HG02623 (cell line): ENCODE data around the gene MCCC1.
"Not testable (repeated sequence)": the region's sequence is repeated elsewhere in the genome, so short reads cannot be mapped to it uniquely, and the experiment has no call there.

ENCODE experiments used
- ATAC-seq: cut with Tn5 transposase; IDR thresholded peaks from one replicate; pipeline ENCODE4 v1.9.1; 2021; ENCODE audit warnings: moderate library complexity; ENCODE audit not compliant: unreplicated experiment

The MCCC1 gene

DNA sequence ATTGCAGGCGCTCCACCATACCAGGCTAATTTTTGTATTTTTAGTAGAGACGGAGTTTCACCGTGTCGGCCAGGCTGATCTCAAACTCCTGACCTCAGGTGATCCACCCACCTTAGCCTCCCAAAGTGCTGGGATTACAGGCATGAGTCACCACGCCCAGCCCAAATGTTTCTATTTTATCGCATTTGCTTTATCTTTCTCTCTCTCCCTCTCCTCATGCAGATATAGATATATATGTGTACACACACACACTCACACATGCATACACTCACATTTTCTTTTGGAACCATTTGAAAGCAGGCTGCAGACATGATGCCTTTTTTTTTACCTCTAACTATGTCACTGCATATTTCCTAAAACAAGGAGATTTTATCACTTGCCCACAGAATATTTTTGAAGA is 7.3 kb upstream of the MCCC1 start:
- no peak for ATAC-seq

DNA sequence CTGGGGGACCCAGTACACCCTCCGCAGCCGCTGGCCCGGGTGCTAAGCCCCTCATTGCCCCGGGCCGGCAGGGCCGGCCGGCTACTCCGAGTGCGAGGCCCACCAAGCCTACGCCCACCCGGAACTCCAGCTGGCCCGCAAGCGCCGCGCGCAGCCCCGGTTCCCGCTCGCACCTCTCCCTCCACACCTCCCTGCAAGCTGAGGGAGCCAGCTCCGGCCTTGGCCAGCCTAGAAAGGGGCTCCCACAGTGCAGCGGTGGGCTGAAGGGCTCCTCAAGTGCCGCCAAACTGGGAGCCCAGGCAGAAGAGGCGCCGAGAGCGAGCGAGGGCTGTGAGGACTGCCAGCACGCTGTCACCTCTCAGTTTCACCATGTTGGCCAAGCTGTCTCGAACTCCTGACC is 4.7 kb upstream of the MCCC1 start:
- not testable (repeated sequence) for ATAC-seq

DNA sequence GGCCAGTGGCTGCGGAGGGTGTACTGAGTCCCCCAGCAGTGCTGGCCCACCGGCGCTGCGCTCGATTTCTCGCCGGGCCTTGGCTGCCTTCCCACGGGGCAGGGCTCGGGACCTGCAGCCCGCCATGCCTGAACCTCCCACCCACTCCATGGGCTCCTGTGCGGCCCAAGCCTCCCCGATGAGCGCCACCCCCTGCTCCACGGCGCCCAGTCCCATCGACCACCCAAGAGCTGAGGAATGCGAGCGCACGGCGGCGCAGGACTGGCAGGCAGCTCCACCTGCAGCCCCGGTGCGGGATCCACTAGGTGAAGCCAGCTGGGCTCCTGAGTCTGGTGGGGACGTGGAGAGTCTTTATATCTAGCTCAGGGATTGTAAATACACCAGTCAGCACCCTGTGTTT is 1.7 kb upstream of the MCCC1 start:
- ATAC-seq = not testable (repeated sequence)

DNA sequence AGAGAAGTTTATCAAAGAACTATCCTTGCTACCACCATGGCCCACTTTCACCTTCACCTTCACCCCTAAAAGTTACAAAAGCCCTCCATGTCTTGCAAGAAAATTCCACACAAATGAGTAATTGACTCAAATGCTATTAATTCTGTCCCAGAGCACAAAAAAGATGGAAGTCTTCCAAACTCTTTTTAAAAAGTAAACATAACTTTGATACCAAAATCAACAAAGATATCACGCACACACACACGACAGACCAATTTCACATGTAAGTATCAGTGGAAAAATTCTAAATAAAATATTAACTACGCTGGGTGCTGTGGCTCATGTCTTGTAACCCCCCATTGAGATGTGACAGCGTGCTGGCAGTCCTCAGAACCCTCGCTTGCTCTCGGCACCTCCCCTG is 1.1 kb upstream of the MCCC1 start:
- ATAC-seq = no peak

DNA sequence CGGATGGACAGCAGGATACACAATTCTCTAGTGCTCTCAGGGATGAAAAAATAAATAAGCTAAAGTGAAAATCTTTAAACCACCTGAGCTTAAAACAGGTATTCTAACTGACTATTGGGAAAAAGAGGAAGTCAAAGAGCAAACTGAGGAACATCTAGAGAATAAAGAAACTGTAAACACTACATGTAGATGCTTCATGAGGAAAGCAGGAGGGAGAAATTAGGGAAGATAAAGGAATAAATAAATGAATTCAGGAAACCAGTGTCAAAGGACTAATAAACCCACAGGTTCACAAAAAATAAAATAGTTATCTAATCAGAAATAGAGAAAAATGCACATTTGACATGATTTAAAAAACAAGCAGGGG is 525 bp upstream of the MCCC1 start:
- ATAC-seq = no peak

DNA sequence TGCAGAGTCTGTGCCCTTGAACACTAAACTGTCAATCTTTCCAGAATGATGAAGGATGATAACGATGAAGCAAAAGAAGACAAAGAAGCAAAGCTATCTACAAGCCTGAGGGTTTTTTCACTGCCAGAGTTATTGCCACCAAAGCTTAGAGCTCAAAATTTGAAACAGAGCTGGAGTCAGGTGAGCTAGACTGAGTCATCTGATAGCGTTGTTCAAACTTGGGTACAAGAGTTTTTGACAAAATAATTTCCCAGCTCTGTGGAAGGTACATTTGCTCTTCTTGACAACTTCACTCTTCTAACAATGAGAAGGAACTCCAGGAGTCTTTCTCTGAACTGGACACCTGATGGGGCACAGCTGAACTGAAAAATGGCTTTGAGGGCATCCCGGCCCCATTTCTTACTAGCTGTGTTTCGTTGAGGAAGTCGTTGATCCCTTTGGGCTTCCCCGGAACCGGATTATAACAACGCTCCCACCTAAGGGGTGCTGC is 715 bp downstream of the MCCC1 start:
- ATAC-seq = peak; percentile 17

DNA sequence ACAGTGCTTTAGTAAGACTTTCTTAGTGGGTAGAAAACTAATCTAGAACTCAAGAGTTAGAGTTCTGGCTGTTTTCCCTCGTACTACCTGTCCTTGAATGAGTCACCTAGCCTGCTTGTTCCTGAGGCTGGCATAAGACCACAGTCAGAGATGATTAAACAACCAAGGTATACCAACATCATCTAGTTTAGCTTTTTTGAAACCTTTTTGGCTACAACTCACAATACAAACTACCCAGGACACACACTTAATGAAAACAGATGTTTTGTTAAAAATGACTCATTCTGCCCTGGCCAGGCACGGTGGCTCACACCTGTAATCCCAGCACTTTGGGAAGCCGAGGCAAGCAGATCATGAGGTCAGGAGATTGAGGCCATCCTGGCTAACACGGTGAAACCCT is 4.6 kb downstream of the MCCC1 start:
- ATAC-seq = no peak

DNA sequence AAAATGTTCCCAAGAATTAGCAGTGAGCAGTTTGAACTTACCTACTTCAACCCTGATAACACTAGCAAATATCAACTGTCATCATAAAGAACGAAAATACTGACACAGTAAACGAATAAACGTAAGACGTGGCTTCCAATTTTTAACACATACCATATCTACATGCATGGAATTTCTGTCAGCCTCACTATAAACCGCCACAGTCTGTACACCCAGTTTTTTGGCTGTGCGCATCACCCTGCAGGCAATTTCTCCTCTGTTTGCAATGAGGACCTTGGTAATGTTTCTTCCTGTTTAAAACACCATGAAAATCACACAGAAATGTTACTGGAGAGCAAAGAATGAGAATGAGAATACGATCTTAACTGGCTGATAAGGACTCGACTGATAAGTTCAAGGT is 7.0 kb downstream of the MCCC1 start:
- no peak for ATAC-seq

DNA sequence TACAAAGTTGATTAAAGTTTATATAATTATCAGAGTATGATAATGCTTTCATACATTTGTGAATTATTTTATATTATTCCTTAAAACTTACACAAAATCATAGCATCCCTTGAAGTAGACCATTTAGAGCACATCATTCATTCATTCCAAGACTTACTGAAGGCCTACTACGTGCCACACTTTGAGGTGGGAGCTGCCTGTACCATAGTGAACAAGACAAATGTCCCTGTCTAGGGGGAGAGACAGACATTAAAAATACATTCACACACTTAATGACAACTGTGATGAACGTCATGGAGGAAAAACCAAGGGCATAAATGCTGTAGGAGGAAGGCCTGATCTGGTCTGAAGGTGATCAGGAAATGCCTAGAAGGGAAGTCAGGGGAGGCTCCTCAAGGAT is 12.1 kb downstream of the MCCC1 start:
- ATAC-seq = no peak

DNA sequence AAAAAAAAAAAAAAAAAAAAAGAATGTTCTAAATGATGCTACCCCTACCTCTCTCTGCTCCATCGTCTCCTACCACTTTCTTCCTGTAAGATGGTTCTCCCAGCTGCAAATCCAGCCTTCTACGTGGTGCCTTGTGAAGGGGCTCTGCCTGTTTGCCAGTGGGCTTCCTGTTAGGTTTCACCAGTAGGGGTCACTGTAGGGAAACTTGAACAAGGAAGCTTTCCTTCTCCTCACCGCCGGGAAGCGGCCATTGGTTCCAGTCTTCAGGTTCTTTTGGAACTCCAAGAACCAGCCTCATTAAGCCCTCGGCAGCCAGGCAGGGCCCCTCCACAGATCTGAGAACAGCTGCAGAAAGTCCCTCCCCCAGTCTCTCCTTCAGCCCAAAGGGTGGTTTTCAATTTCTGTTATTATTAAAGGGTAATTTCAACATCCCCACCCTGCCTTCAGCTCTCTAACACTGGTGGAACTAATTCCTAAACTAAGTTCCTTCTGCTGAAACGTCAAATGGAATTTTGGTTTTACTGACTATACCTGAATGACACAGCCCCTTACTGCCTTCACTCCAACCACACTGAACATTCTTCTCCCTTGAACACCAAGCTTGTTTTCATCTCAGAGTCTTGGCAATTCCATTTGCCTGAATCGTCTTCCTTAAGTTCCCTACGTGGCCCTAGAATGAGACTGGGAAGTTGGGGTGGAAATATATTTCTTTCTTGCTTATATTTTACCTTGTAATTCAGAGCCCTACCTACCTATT is 13.5 kb downstream of the MCCC1 start:
- ATAC-seq = no peak

DNA sequence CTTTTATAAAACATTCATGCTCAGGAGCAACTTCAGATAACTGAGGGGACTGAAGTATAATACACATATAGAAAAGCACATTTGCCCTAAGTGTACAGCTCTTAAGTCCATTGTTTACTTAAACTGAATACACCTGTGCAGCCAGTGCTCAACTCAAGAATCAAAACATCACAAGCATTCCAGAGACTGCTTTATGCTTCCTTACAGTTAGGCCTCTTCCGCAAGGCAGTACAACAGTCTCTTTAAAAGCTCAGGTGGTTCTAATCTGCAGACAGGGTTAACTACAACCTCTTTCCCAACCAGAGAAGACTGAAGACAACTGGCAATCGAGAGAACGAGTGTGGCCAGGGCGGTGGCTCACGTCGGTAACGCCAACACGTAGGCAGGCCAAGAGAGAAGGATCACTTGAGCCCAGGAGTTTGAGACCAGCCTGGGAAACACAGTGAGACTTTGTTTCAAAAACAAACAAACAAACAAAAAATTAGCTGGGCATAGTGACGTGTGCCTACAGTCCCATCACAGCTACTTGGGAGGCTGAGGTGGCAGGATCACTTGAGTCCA is 16.9 kb downstream of the MCCC1 start:
- no peak for ATAC-seq

DNA sequence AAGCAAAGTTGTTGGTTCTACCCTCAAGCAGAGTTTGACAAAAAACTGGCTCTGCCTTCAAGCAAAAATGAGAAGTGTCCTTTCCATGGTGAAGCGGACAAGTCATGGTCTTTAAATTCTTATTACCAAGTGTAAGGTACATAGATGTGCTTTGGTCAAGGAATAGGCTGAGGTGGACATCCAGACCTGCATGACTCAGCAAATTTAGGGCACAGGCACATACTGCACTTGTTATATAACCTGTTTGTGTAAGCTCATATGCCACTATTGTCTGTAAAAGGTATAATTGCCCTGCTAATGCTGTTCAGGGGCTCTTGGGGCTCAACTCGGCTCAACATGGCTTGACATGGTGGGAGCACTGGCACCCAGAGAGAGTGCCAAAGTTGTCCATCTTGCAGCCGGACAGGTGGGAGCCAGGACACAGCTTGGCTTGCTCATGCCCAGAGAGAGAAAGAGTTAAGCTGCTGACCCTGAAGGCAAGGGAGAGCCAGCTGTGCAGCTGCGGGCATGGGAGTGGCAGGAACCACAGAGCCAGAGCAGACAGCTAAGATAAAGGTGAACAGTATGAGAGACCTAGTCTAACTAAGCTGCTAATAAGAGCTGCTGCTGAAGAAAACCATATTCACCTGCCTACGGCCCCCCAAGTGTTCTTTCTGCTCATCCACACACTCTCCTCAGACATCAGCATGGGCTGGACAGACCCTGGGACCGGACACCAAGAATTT is 17.7 kb downstream of the MCCC1 start:
- ATAC-seq = no peak

DNA sequence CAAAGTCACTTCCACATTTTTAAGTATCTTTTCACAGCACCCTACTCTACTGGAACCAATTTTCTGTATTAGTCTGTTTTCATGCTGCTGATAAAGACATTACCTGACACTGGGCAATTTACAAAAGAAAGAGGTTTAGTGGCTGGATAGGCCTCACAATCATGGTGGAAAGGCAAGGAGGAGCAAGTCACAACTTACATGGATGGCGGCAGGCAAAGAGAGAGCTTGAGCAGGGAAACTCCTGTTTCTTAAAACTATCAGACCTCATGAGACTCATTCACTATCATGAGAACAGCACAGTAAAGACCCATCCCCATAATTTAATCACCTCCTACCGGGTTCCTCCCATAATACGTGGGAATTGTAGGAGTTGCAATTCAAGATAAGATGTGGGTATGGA is 18.7 kb downstream of the MCCC1 start:
- ATAC-seq = no peak

DNA sequence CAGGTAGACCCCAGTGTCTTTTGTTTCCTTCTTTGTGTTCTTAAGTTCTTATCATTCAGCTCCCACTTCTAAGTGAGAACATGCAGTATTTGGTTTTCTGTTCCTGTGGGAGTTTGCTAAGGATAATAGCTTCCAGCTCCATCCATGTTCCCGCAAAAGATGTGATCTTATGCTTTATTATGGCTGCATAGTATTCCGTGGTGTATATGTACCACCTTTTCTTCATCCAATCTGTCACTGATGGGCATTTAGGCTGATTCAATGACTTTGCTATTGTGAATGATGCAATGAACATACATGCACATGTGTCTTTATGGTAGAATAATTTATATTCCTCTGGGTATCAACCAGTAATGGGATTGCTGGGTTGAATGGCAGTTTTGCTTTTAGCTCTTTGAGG is 24.4 kb downstream of the MCCC1 start:
- no peak for ATAC-seq

DNA sequence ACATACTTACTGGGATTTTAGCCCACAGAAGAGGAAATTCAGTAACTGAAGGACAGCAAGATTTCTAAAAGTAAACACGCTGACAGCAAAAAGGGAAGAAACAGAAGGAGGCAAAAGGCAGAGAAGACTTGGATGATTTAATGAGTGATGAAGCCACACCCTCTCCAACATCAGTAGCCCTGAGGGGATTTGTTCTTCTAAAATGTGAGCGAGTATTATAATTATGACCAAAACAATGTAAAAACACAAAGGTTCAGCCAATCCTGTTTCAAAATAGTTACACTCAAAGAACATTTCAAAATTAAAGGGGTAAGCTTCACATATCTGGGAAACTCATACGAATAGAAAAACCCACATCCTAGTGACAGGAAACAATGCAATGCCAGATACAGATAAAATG is 25.0 kb downstream of the MCCC1 start:
- no peak for ATAC-seq

DNA sequence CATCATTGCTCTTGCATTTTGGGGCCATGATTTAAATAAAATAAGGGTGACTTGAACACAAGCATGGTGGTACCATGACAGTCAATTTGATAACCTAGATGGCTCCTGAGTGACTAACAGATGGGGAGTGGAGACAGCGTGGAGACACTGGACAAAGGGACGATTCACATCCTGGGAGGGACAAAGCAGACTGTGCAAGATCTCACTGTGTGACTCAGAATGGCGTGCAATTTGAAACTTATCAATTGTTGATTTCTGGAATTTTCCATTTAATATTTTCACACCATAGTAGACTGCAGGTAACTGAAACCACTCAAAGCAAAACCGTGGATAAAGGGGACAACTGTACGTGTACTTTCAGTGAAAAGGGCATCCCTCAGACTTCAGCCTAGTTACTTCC is 25.5 kb downstream of the MCCC1 start:
- no peak for ATAC-seq

DNA sequence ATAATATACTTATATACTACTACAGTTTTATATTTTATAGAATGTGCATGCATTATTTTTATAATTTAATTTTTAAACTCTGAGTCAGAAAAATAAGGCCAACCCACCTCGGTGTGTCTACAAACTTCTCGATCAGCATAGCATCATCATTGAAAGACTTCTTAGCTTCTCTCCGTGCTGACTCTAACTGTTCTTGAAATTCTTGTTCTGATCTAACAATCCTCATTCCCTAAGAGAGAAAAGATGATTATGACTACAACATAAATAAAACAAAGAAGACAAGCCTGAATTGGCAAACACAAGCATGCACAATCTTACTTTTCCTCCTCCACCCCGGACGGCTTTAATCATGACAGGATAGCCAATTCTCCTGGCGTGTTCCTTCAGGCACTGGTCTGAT is 28.4 kb downstream of the MCCC1 start:
- no peak for ATAC-seq

DNA sequence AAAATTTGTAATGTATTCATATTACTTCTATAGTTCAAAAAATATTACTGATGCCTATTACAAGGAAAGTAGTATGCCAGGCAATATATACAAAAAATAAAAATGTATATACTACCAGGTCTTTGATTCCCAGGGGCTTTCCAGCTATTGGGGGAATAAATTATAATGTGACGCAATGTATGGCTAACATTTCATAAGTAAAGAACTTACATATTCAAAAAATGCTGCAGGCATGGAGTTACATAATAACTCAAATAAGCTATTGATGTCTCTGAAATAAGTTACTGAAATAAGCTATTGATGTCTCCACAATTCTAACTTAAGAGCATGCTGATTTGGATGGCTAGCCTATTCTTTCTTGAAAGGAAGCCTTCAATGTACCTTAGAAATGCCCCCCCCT is 30.2 kb downstream of the MCCC1 start:
- no peak for ATAC-seq

DNA sequence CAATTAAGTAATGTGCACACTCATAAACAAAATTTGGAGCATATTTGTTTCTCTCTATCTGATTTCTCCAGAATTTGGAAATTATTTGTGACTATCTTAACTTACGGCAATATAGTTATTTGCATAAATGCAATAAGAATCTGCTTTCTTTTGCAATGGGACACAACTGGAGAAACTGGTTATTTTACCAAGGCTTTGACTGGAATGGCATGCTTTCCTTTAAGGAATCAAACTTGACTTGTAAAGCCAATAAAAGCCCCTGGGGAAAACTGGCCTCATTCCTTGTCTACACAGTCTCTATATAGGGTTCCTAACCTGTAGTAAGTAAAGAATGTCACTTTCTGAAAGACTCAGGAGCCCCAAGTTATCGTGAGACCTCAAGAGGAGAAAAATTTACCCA is 32.4 kb downstream of the MCCC1 start:
- not testable (repeated sequence) for ATAC-seq

DNA sequence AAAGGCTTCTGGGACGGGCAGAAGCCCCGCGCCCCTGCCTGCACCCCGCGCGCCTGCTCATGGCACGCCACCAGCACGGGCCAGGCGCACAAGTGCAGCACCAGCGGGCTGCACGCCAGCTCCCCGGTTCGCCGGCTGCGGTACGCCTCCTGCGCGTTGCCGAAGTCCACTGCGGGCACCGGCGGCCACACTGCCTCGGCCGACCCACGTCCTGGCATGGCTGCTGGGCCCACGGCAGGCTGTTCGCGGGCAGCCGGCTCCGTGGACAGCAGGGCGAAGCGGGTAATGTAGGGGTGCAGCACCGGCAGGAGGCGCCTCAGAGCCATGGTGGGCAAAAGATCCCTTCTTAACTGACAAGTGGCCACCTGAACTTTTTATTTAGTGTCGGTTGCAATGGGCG is 34.8 kb downstream of the MCCC1 start:
- ATAC-seq = no peak

DNA sequence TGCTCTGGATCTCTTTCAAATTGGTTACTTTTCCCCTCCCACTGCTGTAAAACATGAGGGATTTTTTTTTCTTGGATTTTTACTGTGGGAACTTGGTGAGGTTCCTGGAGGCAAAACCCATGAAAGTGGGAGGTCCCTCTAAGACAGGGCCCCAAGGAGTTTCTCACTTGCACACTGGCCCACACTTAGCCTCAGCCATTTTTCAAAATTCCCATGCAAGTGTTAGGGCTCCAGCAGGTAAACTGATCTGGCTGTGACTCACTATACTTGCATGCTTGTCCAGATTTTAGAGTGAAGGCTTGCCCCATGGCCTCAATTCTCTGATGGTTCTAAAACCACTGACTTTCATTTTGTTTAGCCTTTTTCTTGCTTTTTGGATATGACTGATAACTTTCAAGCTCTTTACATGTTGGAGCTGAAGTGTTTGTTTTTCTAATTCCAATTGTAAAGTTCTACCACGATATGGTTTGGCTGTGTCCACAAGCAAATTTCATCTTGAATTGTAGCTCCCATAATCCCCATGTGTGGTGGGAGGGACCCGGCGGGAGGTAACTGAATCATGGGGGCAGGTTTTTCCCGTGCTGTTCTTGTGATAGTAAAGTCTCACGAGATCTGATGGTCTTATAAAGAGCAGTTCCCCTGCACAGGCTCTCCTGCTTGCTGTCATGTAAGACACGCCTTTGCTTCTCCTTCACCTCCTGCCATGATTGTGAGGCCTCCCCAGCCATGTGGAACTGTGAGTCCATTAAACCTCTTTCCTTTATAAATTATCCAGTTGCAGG is 37.7 kb downstream of the MCCC1 start:
- ATAC-seq = no peak

DNA sequence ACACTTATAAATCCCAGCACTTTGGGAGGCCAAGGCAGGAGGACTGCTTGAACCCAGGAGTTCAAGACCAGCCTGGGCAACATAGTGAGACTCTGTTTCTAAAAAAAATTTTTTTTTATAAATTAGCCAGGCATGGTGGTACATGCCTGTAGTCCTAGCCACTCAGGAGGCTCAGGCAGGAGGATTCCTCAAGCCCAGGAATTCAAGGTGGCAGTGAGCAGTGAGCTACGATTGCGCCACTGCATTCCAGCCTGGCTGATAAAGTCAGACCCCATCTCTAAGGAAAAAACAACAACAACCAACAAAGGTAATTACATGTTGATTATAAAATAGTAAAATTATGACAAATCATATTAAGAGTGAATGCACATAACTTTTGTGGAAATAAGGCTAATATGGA is 40.9 kb downstream of the MCCC1 start:
- ATAC-seq = no peak
